Endothelial cell of umbilical vein (primary cell): Measurements from ENCODE around the gene EFCAB10.

Source experiments
- CTCF ChIP-seq, 2 donors: IDR thresholded peaks; 1 replicate in 1 of 2; 2 replicates in 1 of 2; pipeline ENCODE4 v1.5.1; 2011; ENCODE audit warnings: low read length in 2 of 2, mild to moderate bottlenecking in 2 of 2, moderate library complexity in 2 of 2, control low read depth in 1 of 2, inconsistent platforms in 1 of 2, low read depth in 1 of 2; ENCODE audit not compliant: insufficient read depth in 1 of 2; ENCODE audit errors: extremely low read depth in 1 of 2
- EZH2 ChIP-seq: IDR thresholded peaks from 2 replicates; pipeline ENCODE4 v1.6.1; 2012; ENCODE audit warnings: borderline replicate concordance, low read depth, mild to moderate bottlenecking, moderate library complexity, low read length, inconsistent platforms; ENCODE audit not compliant: severe bottlenecking
- FOS ChIP-seq: IDR thresholded peaks from 2 replicates; pipeline ENCODE4 v1.6.1; 2011; ENCODE audit warnings: mild to moderate bottlenecking, low read length, moderate library complexity, borderline replicate concordance; ENCODE audit not compliant: insufficient read depth
- GATA2 ChIP-seq: IDR thresholded peaks from 2 replicates; pipeline ENCODE4 v1.7.0; 2011; ENCODE audit warnings: low read depth, mild to moderate bottlenecking, moderate library complexity, mixed read lengths, low read length; ENCODE audit not compliant: insufficient read length, insufficient read depth
- JUN ChIP-seq: IDR thresholded peaks from 2 replicates; pipeline ENCODE4 v1.6.1; 2011; ENCODE audit warnings: borderline replicate concordance, low read depth; ENCODE audit not compliant: insufficient read length, insufficient read depth
- MAX ChIP-seq: IDR thresholded peaks from 2 replicates; pipeline ENCODE4 v1.6.1; 2011; ENCODE audit not compliant: insufficient read depth, insufficient read length
- POLR2A ChIP-seq: IDR thresholded peaks from 2 replicates; pipeline ENCODE4 v1.6.1; 2012; ENCODE audit warnings: low read depth, mild to moderate bottlenecking, control low read depth, low read length
- POLR2AphosphoS5 ChIP-seq: IDR thresholded peaks from 2 replicates; pipeline ENCODE4 v1.6.1; 2012; ENCODE audit warnings: low read depth, mild to moderate bottlenecking, control low read depth, low read length, moderate library complexity; ENCODE audit not compliant: insufficient read depth

DNA sequence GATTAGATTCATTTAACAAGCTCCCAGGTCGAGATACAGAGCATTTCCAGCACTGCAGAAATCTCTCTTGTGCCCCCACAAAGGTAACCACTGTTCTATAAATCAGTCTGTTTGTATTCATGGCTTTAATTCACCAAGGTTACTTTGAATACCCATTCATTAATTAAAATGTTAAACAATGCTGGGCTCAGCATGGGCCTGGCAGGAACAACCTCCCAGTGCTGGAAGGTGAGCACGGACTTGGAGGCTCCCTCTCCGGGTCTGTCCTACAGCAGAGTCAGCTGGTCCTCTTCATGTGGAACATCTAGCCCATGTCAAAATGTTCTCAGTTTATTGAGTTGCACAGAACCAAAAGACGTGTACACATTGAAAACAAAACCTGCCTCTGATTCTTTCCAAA is 15.6 kb upstream of the EFCAB10 start:
- TF ChIP-seq CTCF (IDR thresholded peaks at IDR 0.05; ENCODE audit: extremely low read depth in 1 of 2, insufficient read depth in 1 of 2, low read depth in 1 of 2, low read length in 2 of 2): no peak
- TF ChIP-seq JUN: no peak
- no peak for TF ChIP-seq EZH2
- no peak for TF ChIP-seq POLR2A
- TF ChIP-seq MAX: no peak
- no peak for TF ChIP-seq GATA2
- TF ChIP-seq POLR2AphosphoS5: no peak
- no peak for TF ChIP-seq FOS
